H9 (cell line): ENCODE data around the gene SEC16B. TPM values are rescaled to one million over a fixed set of nuclear protein-coding genes. Genes with fewer than 3 reads are reported as not detected.
"Not testable (repeated sequence)": the region's sequence is repeated elsewhere in the genome, so short reads cannot be mapped to it uniquely, and the experiment has no call there.

Source experiments
- DNase-seq: peaks from one replicate; pipeline ENCODE4 v3.0.0-alpha.2; 2017
- H2AFZ ChIP-seq: one replicate; pipeline ENCODE4 v1.6.1; 2013; ENCODE audit warnings: mild to moderate bottlenecking, low read length, control low read depth, moderate library complexity
- H2AK5ac ChIP-seq: 2 replicates; pipeline ENCODE4 v1.6.1; 2013; ENCODE audit warnings: low read length, control low read depth, mixed read lengths; ENCODE audit not compliant: insufficient read length
- H2BK120ac ChIP-seq: one replicate; pipeline ENCODE4 v1.6.1; 2013; ENCODE audit warnings: low read depth, mild to moderate bottlenecking, low read length, control low read depth, inconsistent platforms; ENCODE audit not compliant: poor library complexity, severe bottlenecking
- H2BK12ac ChIP-seq: 2 replicates; pipeline ENCODE4 v1.6.1; 2013; ENCODE audit warnings: low read length, control low read depth, mixed read lengths, low read depth; ENCODE audit not compliant: insufficient read length
- H2BK15ac ChIP-seq: 2 replicates; pipeline ENCODE4 v1.6.1; 2013; ENCODE audit warnings: low read depth, low read length, control low read depth
- H2BK20ac ChIP-seq: one replicate; pipeline ENCODE4 v1.6.1; 2013; ENCODE audit warnings: low read depth, mild to moderate bottlenecking, low read length, control low read depth, inconsistent platforms; ENCODE audit not compliant: poor library complexity, severe bottlenecking
- H2BK5ac ChIP-seq: 2 replicates; pipeline ENCODE4 v1.6.1; 2013; ENCODE audit warnings: low read length, control low read depth, mixed read lengths; ENCODE audit not compliant: insufficient read length
- H3K14ac ChIP-seq: 2 replicates; pipeline ENCODE4 v1.6.1; 2013; ENCODE audit warnings: low read length, control low read depth; ENCODE audit not compliant: insufficient read depth
- H3K18ac ChIP-seq: 2 replicates; pipeline ENCODE4 v1.6.1; 2013; ENCODE audit warnings: low read depth, mild to moderate bottlenecking, mixed read lengths, low read length, control low read depth; ENCODE audit not compliant: insufficient read length
- H3K23ac ChIP-seq: 2 replicates; pipeline ENCODE4 v1.6.1; 2013; ENCODE audit warnings: low read length, control low read depth, mixed read lengths, low read depth; ENCODE audit not compliant: insufficient read length
- H3K23me2 ChIP-seq: 2 replicates; pipeline ENCODE4 v1.6.1; 2013; ENCODE audit warnings: low read depth, mild to moderate bottlenecking, mixed read lengths, low read length, control low read depth; ENCODE audit not compliant: insufficient read length, poor library complexity, severe bottlenecking
- H3K27ac ChIP-seq: 2 replicates; pipeline ENCODE4 v1.5.1; 2013; ENCODE audit warnings: low read length, control low read depth, mixed read lengths, low read depth; ENCODE audit not compliant: insufficient read length
- H3K27me3 ChIP-seq: 2 replicates; pipeline ENCODE4 v1.6.1; 2013; ENCODE audit warnings: low read length, control low read depth, inconsistent platforms; ENCODE audit not compliant: insufficient read depth
- H3K4ac ChIP-seq: 2 replicates; pipeline ENCODE4 v1.6.1; 2013; ENCODE audit warnings: low read depth, mild to moderate bottlenecking, control low read depth, inconsistent platforms, low read length, moderate library complexity
- H3K4me1 ChIP-seq: 2 replicates; pipeline ENCODE4 v1.6.1; 2013; ENCODE audit warnings: low read length, control low read depth, inconsistent platforms; ENCODE audit not compliant: insufficient read depth
- H3K4me2 ChIP-seq: 2 replicates; pipeline ENCODE4 v1.6.1; 2013; ENCODE audit warnings: low read length, control low read depth, mixed read lengths; ENCODE audit not compliant: insufficient read length, insufficient read depth
- H3K56ac ChIP-seq: 2 replicates; pipeline ENCODE4 v1.6.1; 2013; ENCODE audit warnings: low read depth, mild to moderate bottlenecking, mixed read lengths, low read length, control low read depth; ENCODE audit not compliant: insufficient read length
- H3K79me1 ChIP-seq: 2 replicates; pipeline ENCODE4 v1.6.1; 2013; ENCODE audit warnings: low read depth, mild to moderate bottlenecking, moderate library complexity, low read length, control low read depth, inconsistent platforms; ENCODE audit not compliant: insufficient read depth, poor library complexity, severe bottlenecking
- H3K79me2 ChIP-seq: 2 replicates; pipeline ENCODE4 v1.6.1; 2013; ENCODE audit warnings: low read length, control low read depth, inconsistent platforms; ENCODE audit not compliant: insufficient read depth
- H3K9ac ChIP-seq: 2 replicates; pipeline ENCODE4 v1.6.1; 2013; ENCODE audit warnings: low read length, control low read depth, mixed read lengths; ENCODE audit not compliant: insufficient read length; ENCODE audit errors: extremely low read depth
- H3K9me3 ChIP-seq: one replicate; pipeline ENCODE4 v1.6.1; 2013; ENCODE audit warnings: low read depth, low read length, inconsistent platforms; ENCODE audit not compliant: control insufficient read depth
- H3T11ph ChIP-seq: one replicate; pipeline ENCODE4 v1.6.1; 2013; ENCODE audit warnings: mild to moderate bottlenecking, low read length, control low read depth, inconsistent platforms
- H4K20me1 ChIP-seq: one replicate; pipeline ENCODE4 v1.6.1; 2013; ENCODE audit not compliant: control insufficient read depth, insufficient read length, insufficient read depth
- H4K5ac ChIP-seq: 2 replicates; pipeline ENCODE4 v1.6.1; 2013; ENCODE audit warnings: low read depth, mild to moderate bottlenecking, mixed read lengths, low read length, control low read depth; ENCODE audit not compliant: insufficient read length
- H4K8ac ChIP-seq: replicated peaks from 2 replicates; pipeline ENCODE4 v1.6.1; 2013; ENCODE audit warnings: low read length, control low read depth, mixed read lengths, low read depth; ENCODE audit not compliant: insufficient read length
- H4K91ac ChIP-seq: 2 replicates; pipeline ENCODE4 v1.6.1; 2013; ENCODE audit warnings: low read depth, mild to moderate bottlenecking, moderate library complexity, mixed read lengths, low read length, control low read depth; ENCODE audit not compliant: insufficient read length
- H3K27ac Mint-ChIP-seq, 3 experiments: 2 replicates in 2 of 3; 3 replicates in 1 of 3; pipeline ENCODE4 v1.8.0; 2020 to 2021; ENCODE audit warnings: mixed read lengths in 3 of 3, mild to moderate bottlenecking in 1 of 3, moderate library complexity in 1 of 3
- H3K27me3 Mint-ChIP-seq: 2 replicates; pipeline ENCODE4 v1.8.0; 2021; ENCODE audit warnings: low read depth, mild to moderate bottlenecking, moderate library complexity, mixed read lengths
- H3K36me3 Mint-ChIP-seq, 3 experiments: 2 replicates in 2 of 3; 3 replicates in 1 of 3; pipeline ENCODE4 v1.8.0; 2020 to 2021; ENCODE audit warnings: low read depth in 3 of 3, mixed read lengths in 3 of 3; ENCODE audit not compliant: insufficient read depth in 1 of 3
- H3K4me1 Mint-ChIP-seq, 2 experiments: 2 replicates each; pipeline ENCODE4 v1.8.0; 2020; ENCODE audit warnings: mixed read lengths in 2 of 2
- H3K4me3 Mint-ChIP-seq, 2 experiments: 2 replicates in 1 of 2; 3 replicates in 1 of 2; pipeline ENCODE4 v1.8.0; 2020 to 2021; ENCODE audit warnings: mild to moderate bottlenecking in 2 of 2, mixed read lengths in 2 of 2, moderate library complexity in 1 of 2
- H3K9me3 Mint-ChIP-seq, 2 experiments: 2 replicates in 1 of 2; 3 replicates in 1 of 2; pipeline ENCODE4 v1.8.0; 2020; ENCODE audit warnings: mild to moderate bottlenecking in 2 of 2, mixed read lengths in 2 of 2, moderate library complexity in 1 of 2
- WGBS: extraction: QIAGEN DNeasy Blood & Tissue Kit; methylation state at CpG from one replicate; pipeline ENCODE4 v1.1.7; 2013; ENCODE audit warnings: missing lambda C conversion rate, low lambda C conversion rate, mixed read lengths; ENCODE audit not compliant: insufficient read length; ENCODE audit errors: extremely low coverage; 5-methylcytosine and 5-hydroxymethylcytosine counted together
- total RNA-seq: library from RNA; stranded (reverse); gene quantifications from 2 replicates; pipeline ENCODE4 v1.2.1, GENCODE V29; 2021
- TF ChIP-seq, protein P1 (sequence below): fragments of 200-600 bp; sonication (generic); conservative IDR thresholded peaks from 3 replicates; pipeline ENCODE4 v1.8.0; 2021; ENCODE audit warnings: antibody characterized with exemption, mild to moderate bottlenecking

Gene SEC16B
- total RNA-seq, 1 experiment from 2014 or later, result 0.83 TPM

DNA sequence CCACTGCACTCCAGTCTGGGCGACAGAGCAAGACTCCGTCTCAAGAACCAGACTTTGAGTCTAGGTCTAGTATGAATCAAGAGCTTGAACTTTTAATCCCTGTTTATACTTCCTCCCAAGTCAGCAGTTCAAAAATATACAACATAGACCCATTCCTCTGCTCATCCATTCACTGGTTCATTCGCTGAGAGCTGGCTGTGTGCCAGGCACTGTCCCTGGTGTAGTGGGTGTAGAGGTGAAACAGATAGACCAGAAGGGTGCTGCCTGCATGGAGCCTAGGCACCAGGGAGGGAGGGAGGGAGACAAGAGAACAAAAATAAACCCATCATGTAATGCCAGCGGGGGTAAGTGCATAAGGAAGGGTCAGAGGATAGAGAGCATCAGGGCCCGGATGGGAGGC lies 25.5 kb upstream of the SEC16B start:
- Histone ChIP-seq H2BK20ac (no peak overlapping the region), H2BK15ac (no peak overlapping the region), H4K5ac (no peak overlapping the region), H3T11ph (no peak overlapping the region), H2BK12ac (no peak overlapping the region), H3K27me3 (no peaks in the 10 kb centered on the region), H3K9ac (no peak overlapping the region), H3K18ac (no peak overlapping the region), H3K23ac (no peak overlapping the region), H2BK120ac (no peak overlapping the region), H3K4me2 (no peak overlapping the region), H3K79me2 (no peaks in the 10 kb centered on the region), H4K8ac (no peak overlapping the region), H3K4me1 (no peaks in the 10 kb centered on the region; the same call in 1 of the 2 replicates), H3K4ac (no peak overlapping the region), H4K20me1 (no peaks in the 10 kb centered on the region), H3K23me2 (no peaks in the 10 kb centered on the region), H3K9me3 (no peaks in the 10 kb centered on the region), H4K91ac (no peak overlapping the region), H2BK5ac (no peak overlapping the region), H2AFZ (no peak overlapping the region), H3K79me1 (no peaks in the 10 kb centered on the region), H2AK5ac (no peak overlapping the region), H3K14ac (no peak overlapping the region), H3K27ac (no peak overlapping the region), H3K56ac (no peak overlapping the region)
- WGBS, result no CpG with 5 or more reads among the region's 5 CpGs
- Mint-ChIP-seq H3K27me3 (no peaks in the 10 kb centered on the region), H3K9me3 (peaks cover 3 to 5% of the 10 kb centered on the region in 2 experiments; a peak in 3 of 5 replicates), H3K4me1 (peaks cover 13 to 16% of the 10 kb centered on the region in 2 experiments), H3K36me3 (no peaks in the 10 kb centered on the region), H3K4me3 (no peak overlapping the region), H3K27ac (no peak overlapping the region)
- TF ChIP-seq, protein P1, sequence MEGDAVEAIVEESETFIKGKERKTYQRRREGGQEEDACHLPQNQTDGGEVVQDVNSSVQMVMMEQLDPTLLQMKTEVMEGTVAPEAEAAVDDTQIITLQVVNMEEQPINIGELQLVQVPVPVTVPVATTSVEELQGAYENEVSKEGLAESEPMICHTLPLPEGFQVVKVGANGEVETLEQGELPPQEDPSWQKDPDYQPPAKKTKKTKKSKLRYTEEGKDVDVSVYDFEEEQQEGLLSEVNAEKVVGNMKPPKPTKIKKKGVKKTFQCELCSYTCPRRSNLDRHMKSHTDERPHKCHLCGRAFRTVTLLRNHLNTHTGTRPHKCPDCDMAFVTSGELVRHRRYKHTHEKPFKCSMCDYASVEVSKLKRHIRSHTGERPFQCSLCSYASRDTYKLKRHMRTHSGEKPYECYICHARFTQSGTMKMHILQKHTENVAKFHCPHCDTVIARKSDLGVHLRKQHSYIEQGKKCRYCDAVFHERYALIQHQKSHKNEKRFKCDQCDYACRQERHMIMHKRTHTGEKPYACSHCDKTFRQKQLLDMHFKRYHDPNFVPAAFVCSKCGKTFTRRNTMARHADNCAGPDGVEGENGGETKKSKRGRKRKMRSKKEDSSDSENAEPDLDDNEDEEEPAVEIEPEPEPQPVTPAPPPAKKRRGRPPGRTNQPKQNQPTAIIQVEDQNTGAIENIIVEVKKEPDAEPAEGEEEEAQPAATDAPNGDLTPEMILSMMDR, result no peak
- no peak for DNase-seq

GRCh38 chr1:177986281-177986680 lies 16.4 kb upstream of the SEC16B start:
- not testable (repeated sequence) for H3K4ac ChIP-seq, H4K20me1 ChIP-seq, H3K27me3 Mint-ChIP-seq, H3K4me1 ChIP-seq, H3K9me3 ChIP-seq, H3T11ph ChIP-seq, H2BK5ac ChIP-seq, H3K79me1 ChIP-seq, H3K23ac ChIP-seq, H4K8ac ChIP-seq, H3K4me2 ChIP-seq, H3K9ac ChIP-seq, H2AK5ac ChIP-seq, H3K4me3 Mint-ChIP-seq, H2BK12ac ChIP-seq, H4K91ac ChIP-seq, H3K18ac ChIP-seq, H3K14ac ChIP-seq, H3K56ac ChIP-seq, H2BK120ac ChIP-seq, H2BK15ac ChIP-seq, H3K27me3 ChIP-seq, H3K23me2 ChIP-seq, H4K5ac ChIP-seq, H2BK20ac ChIP-seq, H3K79me2 ChIP-seq, H3K27ac ChIP-seq
- peak overlapping the region; percentile 77 for H2AFZ ChIP-seq
- peak; percentile 58 for DNase-seq
- Mint-ChIP-seq H3K36me3 (peaks cover 5 to 11% (median 5%) of the 10 kb centered on the region in 3 experiments; a peak in 5 of 7 replicates), H3K27ac (peak overlapping the region in 1 of 3 experiments; percentile 54; a peak in 2 of 7 replicates), H3K4me1 (peaks cover 2 to 13% of the 10 kb centered on the region in 2 experiments; a peak in 3 of 4 replicates), H3K9me3 (peaks cover 13 to 15% of the 10 kb centered on the region in 2 experiments)
- no CpG with 5 or more reads among the region's 5 CpGs for WGBS
